Vagina (tissue), 2 donors: ENCODE measurements around the gene BAHD1. TPM values are rescaled to one million over a fixed set of nuclear protein-coding genes. Genes with fewer than 3 reads are reported as not detected.

Experiments
- DNase-seq, 2 donors: peaks; one replicate each; pipeline ENCODE4 v3.0.0-alpha.2; 2017; ENCODE audit errors: extremely low spot score in 2 of 2
- H3K27ac ChIP-seq: fragments of 200-600 bp; sonication (generic); one replicate; pipeline ENCODE4 v1.5.1; 2019
- H3K27me3 ChIP-seq: fragments of 200-600 bp; sonication (generic); one replicate; pipeline ENCODE4 v1.5.1; 2019
- H3K36me3 ChIP-seq, 2 donors: fragments of 200-600 bp; sonication (generic); one replicate each; pipeline ENCODE4 v1.5.1; 2017 to 2019
- H3K4me1 ChIP-seq: fragments of 200-600 bp; sonication (generic); one replicate; pipeline ENCODE4 v1.5.1; 2019
- H3K4me3 ChIP-seq, 2 donors: fragments of 200-600 bp; sonication (generic); 1 replicate in 1 of 2; 2 replicates in 1 of 2; pipeline ENCODE4 v1.5.1; 2016 to 2019
- H3K9me3 ChIP-seq: fragments of 200-600 bp; sonication (generic); one replicate; pipeline ENCODE4 v1.5.1; 2019
- CTCF ChIP-seq, 3 experiments: fragments of 450-650 bp in 2 of 3; fragments of 200-600 bp in 1 of 3; sonication (generic) in 1 of 3; IDR thresholded peaks; one replicate each; pipeline ENCODE4 v1.5.1; 2017 to 2019; ENCODE audit warnings: antibody characterized with exemption in 3 of 3, mild to moderate bottlenecking in 2 of 3, moderate library complexity in 2 of 3
- POLR2A ChIP-seq, 2 donors: fragments of 450-650 bp; IDR thresholded peaks; one replicate each; pipeline ENCODE4 v1.6.1; 2017; ENCODE audit warnings: antibody characterized with exemption in 2 of 2, mild to moderate bottlenecking in 2 of 2, moderate library complexity in 2 of 2
- POLR2AphosphoS5 ChIP-seq, 2 donors: sonication (generic); formaldehyde crosslinking; IDR thresholded peaks; one replicate each; pipeline ENCODE4 v1.9.0; 2017; ENCODE audit warnings: antibody characterized with exemption in 2 of 2, mild to moderate bottlenecking in 2 of 2, low read depth in 1 of 2; ENCODE audit not compliant: insufficient read depth in 1 of 2
- intact Hi-C: fragments of 100-400 bp; cut with DNase I; formaldehyde crosslinking; loops from one replicate; pipeline ENCODE4 v1.15.1; 2023
- total RNA-seq: library from RNA; depleted of rRNA; stranded (reverse); fragments of >200 nt; gene quantifications from one replicate; pipeline ENCODE4 v1.2.3, GENCODE V29; 2016

BAHD1 gene
- total RNA-seq, 1 donor from 2014 or later, result 9.6 TPM

- Histone ChIP-seq H3K4me1 (no peaks in the 10 kb centered on the region), H3K9me3 (no peaks in the 10 kb centered on the region), H3K27ac (no peak overlapping the region), H3K27me3 (no peaks in the 10 kb centered on the region), H3K36me3 (no peaks in the 10 kb centered on the region), H3K4me3 (no peak overlapping the region)
- DNase-seq, result no peak
- intact Hi-C loops, result no loop called here
- no peak for TF ChIP-seq CTCF (IDR thresholded peaks at IDR 0.05)
- no peak for TF ChIP-seq POLR2AphosphoS5 (IDR thresholded peaks at IDR 0.05; ENCODE audit: insufficient read depth in 1 of 2, low read depth in 1 of 2)
- no peak for TF ChIP-seq POLR2A (IDR thresholded peaks at IDR 0.05)
Measured at GRCh38 chr15:40495516-40495915, 54.8 kb downstream of the BAHD1 start.

- H3K9me3 ChIP-seq, result no peaks in the 10 kb centered on the region
- TF ChIP-seq POLR2AphosphoS5 (IDR thresholded peaks at IDR 0.05; ENCODE audit: insufficient read depth in 1 of 2, low read depth in 1 of 2) (no peak), CTCF (IDR thresholded peaks at IDR 0.05) (no peak), POLR2A (IDR thresholded peaks at IDR 0.05) (no peak)
- DNase-seq, result no peak
- intact Hi-C loops, result no loop called here
- no peaks in the 10 kb centered on the region for H3K27me3 ChIP-seq
- H3K36me3 ChIP-seq, result no peaks in the 10 kb centered on the region
- H3K4me3 ChIP-seq, result no peak overlapping the region
- H3K27ac ChIP-seq, result no peak overlapping the region
- H3K4me1 ChIP-seq, result no peaks in the 10 kb centered on the region
Measured at GRCh38 chr15:40498418-40498817, 57.7 kb downstream of the BAHD1 start.

GRCh38 chr15:40498891-40499290 lies 58.1 kb downstream of the BAHD1 start:
- DNase-seq, result no peak
- Histone ChIP-seq H3K27me3 (no peaks in the 10 kb centered on the region), H3K4me1 (no peaks in the 10 kb centered on the region), H3K27ac (no peak overlapping the region), H3K36me3 (no peaks in the 10 kb centered on the region), H3K9me3 (no peaks in the 10 kb centered on the region), H3K4me3 (no peak overlapping the region)
- intact Hi-C loops, result no loop called here
- TF ChIP-seq POLR2AphosphoS5 (IDR thresholded peaks at IDR 0.05; ENCODE audit: insufficient read depth in 1 of 2, low read depth in 1 of 2), result no peak
- no peak for TF ChIP-seq POLR2A (IDR thresholded peaks at IDR 0.05)
- no peak for TF ChIP-seq CTCF (IDR thresholded peaks at IDR 0.05)

- TF ChIP-seq CTCF (IDR thresholded peaks at IDR 0.05) (no peak), POLR2A (IDR thresholded peaks at IDR 0.05) (no peak), POLR2AphosphoS5 (IDR thresholded peaks at IDR 0.05; ENCODE audit: insufficient read depth in 1 of 2, low read depth in 1 of 2) (no peak)
- no peaks in the 10 kb centered on the region for H3K4me1 ChIP-seq
- H3K9me3 ChIP-seq, result no peaks in the 10 kb centered on the region
- no peak overlapping the region for H3K4me3 ChIP-seq
- no peak overlapping the region for H3K27ac ChIP-seq
- no peaks in the 10 kb centered on the region for H3K36me3 ChIP-seq
- no peaks in the 10 kb centered on the region for H3K27me3 ChIP-seq
- intact Hi-C loops, result no loop called here
- DNase-seq, result no peak
Measured at GRCh38 chr15:40499931-40500330, 59.2 kb downstream of the BAHD1 start.

GRCh38 chr15:40500568-40501330 lies 60.0 kb downstream of the BAHD1 start:
- no peaks in the 10 kb centered on the region for H3K36me3 ChIP-seq
- no peak overlapping the region for H3K4me3 ChIP-seq
- no peak overlapping the region for H3K27ac ChIP-seq
- no peaks in the 10 kb centered on the region for H3K27me3 ChIP-seq
- DNase-seq, result no peak
- intact Hi-C loops, result no loop called here
- H3K4me1 ChIP-seq, result no peaks in the 10 kb centered on the region
- TF ChIP-seq POLR2A (IDR thresholded peaks at IDR 0.05), result no peak
- TF ChIP-seq POLR2AphosphoS5 (IDR thresholded peaks at IDR 0.05; ENCODE audit: insufficient read depth in 1 of 2, low read depth in 1 of 2), result peak in 1 of 2 donors; percentile 22
- no peak for TF ChIP-seq CTCF (IDR thresholded peaks at IDR 0.05)
- H3K9me3 ChIP-seq, result no peaks in the 10 kb centered on the region
